NCI-H2081 treated with DMSO at 0.1 percent for 48 hours (cell line): ENCODE data around the gene CDC20.
"Not testable (repeated sequence)": the region's sequence is repeated elsewhere in the genome, so short reads cannot be mapped to it uniquely, and the experiment has no call there.

Experiments
- DNase-seq: peaks from one replicate; lab custom pipeline; 2025; lab: John Stamatoyannopoulos, UW

CDC20 gene

DNA sequence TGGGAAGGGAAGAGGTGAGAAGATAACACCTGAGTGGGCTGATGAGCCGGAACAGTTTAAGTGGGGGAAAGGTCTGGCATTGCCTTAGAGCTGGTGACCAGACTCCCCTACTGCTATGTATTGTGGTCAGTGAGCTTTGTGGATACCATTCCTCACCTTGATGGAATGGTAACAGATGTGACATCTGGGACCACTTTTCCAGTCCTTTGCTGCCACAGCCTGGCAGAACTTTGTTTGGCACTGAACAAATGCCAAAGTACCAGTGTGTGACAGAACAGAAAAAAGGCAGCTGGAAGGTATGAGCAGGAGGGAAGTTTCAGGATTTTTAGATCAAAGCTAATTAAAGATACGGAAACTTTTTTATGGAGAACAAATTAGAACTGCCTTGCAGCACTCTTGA, 24.7 kb downstream of the CDC20 start:
- DNase-seq: no peak

- no peak for DNase-seq
Observed at GRCh38 chr1:43386676-43387075, 27.9 kb downstream of the CDC20 start.

DNA sequence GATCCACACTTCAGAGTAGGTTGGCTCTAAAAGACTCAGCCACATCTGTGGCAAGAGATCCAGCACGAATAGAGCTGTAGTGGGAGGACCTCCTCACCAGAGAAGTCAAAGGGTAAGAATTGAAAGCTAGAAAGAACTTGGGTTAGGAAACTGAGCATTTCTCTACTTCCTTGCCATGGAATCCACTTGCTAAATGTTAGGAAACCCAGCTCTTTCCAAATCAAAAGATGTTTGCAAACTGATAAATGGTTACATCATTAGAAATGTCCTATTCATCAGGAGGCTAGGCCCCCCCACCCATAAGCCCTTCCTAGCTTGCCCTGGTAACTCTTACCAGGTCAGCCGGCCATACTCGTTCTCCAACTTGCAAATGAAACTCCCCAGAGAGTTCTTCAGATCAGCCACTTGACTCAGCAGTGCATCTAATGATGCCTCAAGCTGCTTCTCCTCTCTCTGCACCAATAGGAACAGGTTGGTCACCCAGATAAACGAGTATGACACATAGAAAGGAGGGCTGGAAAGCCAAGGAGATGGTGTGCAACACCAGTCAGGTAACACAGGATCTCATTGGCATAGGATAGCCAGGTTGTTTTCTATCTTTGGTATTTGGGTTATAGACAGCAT, 29.3 kb downstream of the CDC20 start:
- no peak for DNase-seq

- DNase-seq: no peak
Observed at GRCh38 chr1:43388613-43389012, 29.8 kb downstream of the CDC20 start.

DNA sequence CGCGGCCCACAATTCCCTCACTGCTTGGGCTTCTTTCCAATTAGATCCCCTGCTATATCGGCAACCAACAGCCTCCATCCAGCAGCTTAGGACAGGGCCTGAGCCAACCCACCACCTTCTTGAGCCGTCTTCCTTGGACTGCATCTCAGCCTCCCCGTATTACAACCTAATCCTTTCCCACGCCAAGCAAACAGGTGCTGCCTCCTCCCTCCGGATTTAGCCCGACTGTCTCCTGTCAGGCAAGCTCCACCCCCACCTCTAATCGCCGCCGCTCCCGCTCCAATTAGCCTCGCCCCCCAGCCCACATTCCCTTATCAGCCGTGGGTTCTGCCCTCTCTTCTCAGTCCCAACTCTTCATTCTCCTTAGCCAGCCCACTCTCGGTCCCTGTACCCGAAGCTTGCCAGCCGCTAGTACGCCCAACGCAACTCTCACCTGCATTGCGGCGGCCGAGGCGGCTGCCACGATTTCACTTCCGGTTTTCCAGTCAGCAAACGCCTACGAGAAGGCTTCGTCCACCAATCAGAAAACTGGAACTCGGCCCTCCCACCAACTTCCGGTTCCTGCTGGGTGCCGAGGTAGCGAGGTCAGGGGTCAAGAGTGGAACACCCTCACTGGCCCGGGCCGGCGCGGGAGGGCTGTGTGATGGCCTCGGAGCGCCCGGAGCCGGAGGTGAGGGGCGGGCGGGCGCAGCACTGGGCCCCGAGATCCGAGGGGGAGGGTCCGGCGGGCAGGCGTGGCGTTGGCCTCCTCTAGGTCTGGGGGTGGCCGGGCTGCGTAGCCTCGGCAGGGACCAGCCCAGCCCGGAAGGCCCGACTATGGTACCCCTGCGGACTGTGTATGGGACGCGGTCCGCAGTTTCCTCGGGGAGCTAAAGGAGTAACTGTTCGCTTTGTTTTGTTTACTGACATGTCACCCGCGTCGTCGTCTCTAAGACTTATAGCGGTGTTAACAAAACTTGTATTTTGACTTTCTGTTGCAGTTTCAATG, 30.8 kb downstream of the CDC20 start, which contains the start of the genes MED8 and SZT2:
MED8 (minus strand) TSS at position 475 of the 988 bp plus-strand sequence; CDS start at position 439, 36 bp downstream.
SZT2 (plus strand) TSS at position 574 of the 988 bp plus-strand sequence; CDS start at position 644, 70 bp downstream.
- peak; percentile 77 for DNase-seq

DNA sequence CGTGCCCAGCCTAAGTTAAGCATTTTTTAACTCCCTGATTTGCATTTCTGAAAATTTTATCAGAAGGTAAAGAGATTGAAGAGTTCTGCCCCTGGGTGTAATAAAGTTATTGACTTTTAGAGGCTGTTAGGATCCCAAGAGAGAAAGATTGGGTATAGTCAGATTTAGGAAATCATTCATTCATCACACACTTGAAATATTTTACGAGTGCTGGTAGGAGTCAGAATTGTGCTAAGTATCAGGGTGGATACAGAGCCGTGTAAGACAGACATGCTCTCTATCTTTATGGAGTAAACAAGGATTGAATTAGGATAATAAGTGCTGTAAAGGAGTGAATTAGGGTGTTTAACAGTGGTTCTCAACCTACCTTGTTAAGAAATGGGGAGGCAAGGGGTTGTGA, 33.9 kb downstream of the CDC20 start:
- DNase-seq: no peak

- DNase-seq: no peak
Observed at GRCh38 chr1:43395523-43395922, 36.7 kb downstream of the CDC20 start.

DNA sequence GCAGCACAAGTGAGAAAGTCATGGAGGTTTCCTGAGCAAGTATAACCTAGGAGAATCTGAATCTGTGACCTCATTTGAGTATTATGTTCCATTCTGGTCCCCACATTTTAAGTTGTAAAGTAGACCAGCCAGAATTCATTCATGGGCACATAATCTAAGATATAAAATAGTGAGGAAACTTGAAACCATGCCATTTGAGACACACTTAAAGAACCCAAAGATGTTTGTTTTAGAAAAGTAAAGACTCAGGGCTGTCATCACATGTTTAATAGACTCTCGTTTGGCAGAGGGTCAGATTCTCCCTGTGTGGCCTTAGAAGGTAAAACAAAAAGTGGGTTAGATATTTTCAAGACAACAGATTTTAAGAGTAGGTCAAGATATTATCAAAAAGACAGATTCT, 37.3 kb downstream of the CDC20 start:
- DNase-seq: no peak

- no peak for DNase-seq
Observed at GRCh38 chr1:43398227-43398626, 39.4 kb downstream of the CDC20 start.

DNA sequence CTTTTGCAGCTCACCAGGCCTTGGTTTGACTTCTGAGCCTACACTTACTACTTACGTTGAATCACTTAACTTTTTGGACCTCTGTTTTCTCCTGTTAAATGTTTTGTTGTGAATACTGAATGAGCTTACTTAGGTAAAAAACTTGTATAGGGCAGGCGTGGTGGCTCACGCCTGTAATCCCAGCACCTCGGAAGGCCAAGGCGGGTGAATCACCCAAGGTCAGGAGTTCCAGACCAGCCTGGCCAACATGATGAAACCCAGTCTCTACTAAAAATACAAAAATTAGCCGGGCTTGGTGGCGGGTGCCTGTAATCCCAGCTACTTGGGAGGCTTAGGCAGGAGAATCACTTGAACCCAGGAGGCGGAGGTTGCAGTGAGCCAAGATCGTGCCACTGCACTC, 41.7 kb downstream of the CDC20 start:
- DNase-seq: not testable (repeated sequence)

DNA sequence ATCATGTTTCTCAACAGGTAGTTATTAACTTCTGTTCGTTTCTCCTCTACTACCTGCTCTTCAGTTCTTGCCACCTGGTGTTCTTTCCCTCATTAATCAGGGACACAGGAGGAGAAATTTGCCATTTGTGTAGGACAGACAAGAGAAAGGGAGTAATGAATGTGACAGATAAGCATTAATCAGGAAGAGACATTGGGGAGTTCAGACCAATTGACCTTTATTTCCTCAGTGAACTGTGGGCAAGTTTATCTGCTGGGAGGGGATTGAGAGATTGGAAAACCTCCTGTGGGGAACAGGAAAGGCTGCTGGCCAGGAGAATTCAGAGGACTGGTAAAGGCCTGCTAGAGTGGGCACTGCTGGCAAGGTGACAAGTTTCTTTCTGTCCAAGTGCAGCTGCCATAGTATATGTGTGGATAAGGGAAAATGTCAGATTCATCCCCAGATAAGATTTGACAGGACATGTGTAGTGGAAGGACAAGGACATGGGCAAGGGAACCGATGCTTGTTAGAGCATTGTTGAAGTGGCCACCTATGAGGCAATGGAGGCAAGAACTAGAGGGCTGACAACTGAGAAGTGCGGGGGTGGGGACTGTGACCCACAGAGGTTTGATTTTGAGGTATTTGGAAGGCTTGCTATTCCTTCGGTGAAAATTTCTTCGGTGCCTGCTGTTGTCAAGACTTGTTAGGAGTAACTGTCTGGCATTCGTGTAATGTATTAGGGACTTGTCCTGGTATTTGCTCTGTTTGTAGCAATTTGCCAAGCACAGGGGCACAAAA, 43.5 kb downstream of the CDC20 start:
- no peak for DNase-seq

GRCh38 chr1:43404353-43404752, 45.6 kb downstream of the CDC20 start:
- DNase-seq: no peak

GRCh38 chr1:43405219-43405875, 46.6 kb downstream of the CDC20 start:
- DNase-seq: no peak

- no peak for DNase-seq
Observed at GRCh38 chr1:43405876-43406234, 47.1 kb downstream of the CDC20 start.

GRCh38 chr1:43410571-43410970, 51.8 kb downstream of the CDC20 start:
- no peak for DNase-seq
